K562 (cell line): Measurements from ENCODE around the gene TFEB. TPM values are rescaled to one million over a fixed set of nuclear protein-coding genes. Genes with fewer than 3 reads are reported as not detected.

Experiments used
- ATAC-seq: fragments of 200-7000 bp; cut with Tn5 transposase; 3 replicates; pipeline ENCODE4 v1.9.1; 2020; ENCODE audit warnings: moderate library complexity
- BruUV-seq: library from RNA; stranded (reverse); fragments of 400-500 nt; replicated peaks from 2 replicates; lab custom pipeline; 2021; lab: Mats Ljungman, UMichigan
- CTCF ChIA-PET: fragments of 300-600 bp; formaldehyde crosslinking; extraction: SDS; loops from one replicate; lab custom pipeline; 2021; ENCODE audit warnings: low intra/inter-chr PET ratio; lab: Yijun Ruan, JAX
- POLR2A ChIA-PET: fragments of 300-600, 350-650 bp; sonication (Branson Sonifier 250); formaldehyde crosslinking; extraction: SDS; loops from one replicate; lab custom pipeline; 2021; ENCODE audit warnings: antibody characterized with exemption, inconsistent platforms; lab: Yijun Ruan, JAX
- DNase-seq, 4 experiments: peaks; one replicate each; pipeline versions ENCODE4 v3.0.0 to v3.0.0-alpha.2; 2011 to 2018; ENCODE audit warnings: low spot score in 3 of 4, mixed read lengths in 3 of 4; ENCODE audit errors: extremely low read depth in 1 of 4
- FAIRE-seq: peaks from 2 replicates; lab custom pipeline; 2011; peaks lifted over from hg19 to GRCh38; lab: Jason Lieb, UNC
- H2AFZ ChIP-seq: 2 replicates; pipeline ENCODE4 v1.6.0; 2011; ENCODE audit warnings: low read depth, low read length, control low read depth, inconsistent platforms
- H3K27ac ChIP-seq: fragments of 200-600 bp; 3 replicates; pipeline ENCODE4 v1.8.0; 2011; ENCODE audit warnings: low read depth, mild to moderate bottlenecking, control low read depth, inconsistent platforms, low read length, moderate library complexity, mixed read lengths; ENCODE audit errors: extremely low read depth
- H3K27me3 ChIP-seq, 2 experiments: fragments of 300-600 bp in 1 of 2; 2 replicates in 1 of 2; 3 replicates in 1 of 2; pipeline versions ENCODE4 v1.6.0 to v1.8.0; 2011; ENCODE audit warnings: inconsistent platforms in 2 of 2, low read length in 2 of 2, mild to moderate bottlenecking in 1 of 2, mixed read lengths in 1 of 2, moderate library complexity in 1 of 2; ENCODE audit not compliant: control insufficient read depth in 2 of 2, insufficient read depth in 2 of 2
- H3K36me3 ChIP-seq: fragments of 300-600 bp; 3 replicates; pipeline ENCODE4 v1.8.0; 2011; ENCODE audit warnings: mild to moderate bottlenecking, low read length, inconsistent platforms; ENCODE audit not compliant: control insufficient read depth, insufficient read depth
- H3K4me1 ChIP-seq, 2 experiments: fragments of 200-600 bp in 1 of 2; replicated peaks in 1 of 2; 2 replicates in 1 of 2; 3 replicates in 1 of 2; pipeline versions ENCODE4 v1.5.1 to v1.8.0; 2011; ENCODE audit warnings: inconsistent platforms in 2 of 2, low read length in 2 of 2, mild to moderate bottlenecking in 1 of 2, mixed read lengths in 1 of 2, moderate library complexity in 1 of 2; ENCODE audit not compliant: control insufficient read depth in 2 of 2, insufficient read depth in 2 of 2
- H3K4me2 ChIP-seq: 2 replicates; pipeline ENCODE4 v1.6.1; 2011; ENCODE audit warnings: low read length, control low read depth, inconsistent platforms, mixed read lengths; ENCODE audit not compliant: insufficient read depth
- H3K4me3 ChIP-seq: fragments of 200-600 bp; sonication (generic), shearing (Covaris generic); 2 replicates; pipeline ENCODE4 v1.5.1; 2016; ENCODE audit warnings: control low read depth, inconsistent platforms
- H3K79me2 ChIP-seq: fragments of 200-600 bp; 3 replicates; pipeline ENCODE4 v1.8.0; 2011; ENCODE audit warnings: low read length, inconsistent platforms; ENCODE audit not compliant: control insufficient read depth, insufficient read depth
- H3K9ac ChIP-seq, 2 experiments: 2 replicates each; pipeline versions ENCODE4 v1.6.0 to v1.6.1; 2011; ENCODE audit warnings: low read depth in 2 of 2, low read length in 2 of 2, control low read depth in 1 of 2, inconsistent platforms in 1 of 2, mild to moderate bottlenecking in 1 of 2, mixed read lengths in 1 of 2; ENCODE audit not compliant: insufficient read depth in 1 of 2
- H3K9me1 ChIP-seq: one replicate; pipeline ENCODE4 v1.6.0; 2011; ENCODE audit warnings: inconsistent platforms, mild to moderate bottlenecking, low read length, moderate library complexity; ENCODE audit not compliant: control insufficient read depth, insufficient read depth
- H3K9me3 ChIP-seq: replicated peaks from 2 replicates; pipeline ENCODE4 v1.5.1; 2011; ENCODE audit warnings: low read depth, low read length, inconsistent platforms; ENCODE audit not compliant: control insufficient read depth, insufficient read depth
- H4K20me1 ChIP-seq: replicated peaks from 2 replicates; pipeline ENCODE4 v1.6.1; 2011; ENCODE audit warnings: low read length, inconsistent platforms, mixed read lengths; ENCODE audit not compliant: control insufficient read depth, insufficient read depth
- CBX3 ChIP-seq, 2 experiments: IDR thresholded peaks; 1 replicate in 1 of 2; 2 replicates in 1 of 2; pipeline ENCODE4 v1.6.1; 2012; ENCODE audit warnings: inconsistent platforms in 2 of 2, low read length in 2 of 2, borderline replicate concordance in 1 of 2, control low read depth in 1 of 2
- JUNB ChIP-seq: fragments of 450-650 bp; formaldehyde crosslinking; conservative IDR thresholded peaks from 2 replicates; pipeline ENCODE4 v1.4.0; 2020; ENCODE audit warnings: mild to moderate bottlenecking
- MIER1 ChIP-seq: fragments of 450-650 bp; IDR thresholded peaks from 2 replicates; pipeline ENCODE4 v1.6.1; 2016; ENCODE audit warnings: antibody characterized with exemption, mild to moderate bottlenecking, low read depth
- PATZ1 ChIP-seq: fragments of 250-450 bp; sonication (Bioruptor Pico); IDR thresholded peaks from 2 replicates; pipeline ENCODE4 v1.5.0; 2020; ENCODE audit warnings: mild to moderate bottlenecking, borderline replicate concordance
- RBM17 ChIP-seq: fragments of 200-400 bp; formaldehyde crosslinking; IDR thresholded peaks from 2 replicates; pipeline ENCODE4 v1.6.1; 2017; ENCODE audit warnings: low read depth, mild to moderate bottlenecking, low read length, borderline replicate concordance
- SAFB ChIP-seq: fragments of 200-400 bp; formaldehyde crosslinking; IDR thresholded peaks from 2 replicates; pipeline ENCODE4 v1.6.1; 2017; ENCODE audit warnings: low read depth, low read length, borderline replicate concordance
- SMC3 ChIP-seq: conservative IDR thresholded peaks from 2 replicates; pipeline ENCODE4 v1.6.1; 2011; ENCODE audit warnings: low read depth, low read length, improper control_type of control experiment; ENCODE audit not compliant: insufficient read depth
- STAT5A ChIP-seq: IDR thresholded peaks from 2 replicates; pipeline ENCODE4 v1.6.1; 2012; ENCODE audit warnings: low read length, inconsistent platforms, borderline replicate concordance
- TAF9B ChIP-seq: fragments of 450-650 bp; IDR thresholded peaks from 2 replicates; pipeline ENCODE4 v1.6.1; 2018; ENCODE audit warnings: mild to moderate bottlenecking; ENCODE audit not compliant: partially characterized antibody
- TBP ChIP-seq: optimal IDR thresholded peaks from 2 replicates; pipeline ENCODE3; 2011; ENCODE audit warnings: low read depth, low read length, improper control_type of control experiment
- TRIM28 ChIP-seq: fragments of 450-650 bp; IDR thresholded peaks from 2 replicates; pipeline ENCODE4 v1.6.1; 2017
- ZNF24 ChIP-seq: fragments of 450-650 bp; IDR thresholded peaks from 2 replicates; pipeline ENCODE4 v1.6.1; 2016
- ZNF408 ChIP-seq: fragments of 250-450 bp; sonication (Bioruptor Pico); IDR thresholded peaks from 2 replicates; pipeline ENCODE4 v1.4.0; 2020; ENCODE audit warnings: low read depth, mild to moderate bottlenecking, moderate library complexity
- ZNF584 ChIP-seq: fragments of 200-800 bp; sonication (Bioruptor generic); IDR thresholded peaks from 2 replicates; pipeline ENCODE4 v1.6.1; 2016; ENCODE audit warnings: low read depth, mild to moderate bottlenecking, missing genetic modification characterization, missing compliant biosample characterization
- ZNF639 ChIP-seq, 2 experiments: fragments of 200-800 bp in 1 of 2; sonication (Bioruptor generic) in 1 of 2; sonication (generic) in 1 of 2; formaldehyde crosslinking in 1 of 2; IDR thresholded peaks in 1 of 2; conservative IDR thresholded peaks in 1 of 2; 2 replicates each; pipeline versions ENCODE4 v1.5.0 to v1.6.1; 2016 to 2020; ENCODE audit warnings: missing compliant biosample characterization in 1 of 2, missing genetic modification characterization in 1 of 2, missing genetic modification reagents in 1 of 2
- ZNF717 ChIP-seq: fragments of 250-450 bp; sonication (Bioruptor Pico); IDR thresholded peaks from 2 replicates; pipeline ENCODE4 v1.5.0; 2021
- WGBS: fragments of 100-300 bp; shearing (Covaris generic); methylation state at CpG from one replicate; pipeline ENCODE4 v1.1.6; 2016; ENCODE audit warnings: low coverage, mixed read lengths; ENCODE audit not compliant: insufficient coverage; ENCODE audit errors: missing lambda C conversion rate; 5-methylcytosine and 5-hydroxymethylcytosine counted together
- in situ Hi-C: fragments of 300-500 bp; cut with MboI; formaldehyde crosslinking; loops from 4 replicates; pipeline ENCODE4 v1.15.0; 2018; ENCODE audit warnings: inconsistent platforms, mixed read lengths
- intact Hi-C: fragments of 100-400 bp; cut with micrococcal nuclease; formaldehyde crosslinking; loops from 2 replicates; pipeline ENCODE4 v1.14.2; 2022
- polyA plus RNA-seq, 8 experiments: library from polyadenylated mRNA; depleted of rRNA in 4 of 8; stranded (reverse) in 5 of 8; unstranded in 3 of 8; fragments of >200 nt; fragmentation: Nextera tagmentation in 2 of 8; fragmentation: Illumina TruSeq in 1 of 8; extraction: Ambion mirVana in 2 of 8; extraction: Trizol in 1 of 8; gene quantifications; 2 replicates each; pipeline versions ENCODE4 v1.2.1 to v1.2.3, GENCODE V29; 2011 to 2014; ENCODE audit warnings: inconsistent platforms in 1 of 8, missing spikeins in 1 of 8
- total RNA-seq, 7 experiments: library from RNA; depleted of rRNA in 6 of 7; stranded (reverse); fragments of >200 nt in 6 of 7; fragmentation: Illumina TruSeq in 2 of 7; extraction: Trizol in 2 of 7; gene quantifications; 2 replicates each; pipeline versions ENCODE4 v1.2.1 to v1.2.3, GENCODE V29; 2011 to 2021; ENCODE audit warnings: low replicate concordance in 1 of 7
- TF ChIP-seq, protein P1 (sequence below): fragments of 450-650 bp; IDR thresholded peaks from 2 replicates; pipeline ENCODE4 v1.6.1; 2017; ENCODE audit warnings: mild to moderate bottlenecking, moderate library complexity

Gene TFEB
- total and polyA plus RNA-seq, 9 of the 15 experiments (the other 6 are each of a cell fraction or from before 2014, with no cell fraction given), result 0.04 to 4.7 (median 2.0) TPM

DNA sequence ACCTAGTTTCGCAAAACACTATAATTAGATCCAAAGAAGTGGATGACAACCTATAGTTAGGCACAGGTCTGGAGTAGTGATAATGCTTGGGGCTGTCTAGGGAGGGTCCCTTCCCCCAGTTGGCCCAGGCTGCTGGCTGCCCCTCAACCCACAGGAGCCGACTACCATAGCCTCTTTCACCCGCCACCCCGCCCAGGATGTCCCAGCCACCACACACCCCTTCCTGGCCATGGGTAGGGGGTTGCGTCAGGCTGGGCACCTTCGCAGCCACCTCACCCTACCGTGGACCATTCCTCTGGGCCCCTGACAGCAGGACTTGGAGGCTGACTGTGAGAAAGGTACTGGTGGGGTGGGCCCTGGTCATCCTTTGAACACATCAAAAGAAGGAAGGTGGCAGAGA lies 8.5 kb downstream of the TFEB start:
- in situ Hi-C loops, result no loop called here
- TF ChIP-seq CBX3 (IDR thresholded peaks at IDR 0.05; ENCODE audit: borderline replicate concordance in 1 of 2, low read length in 2 of 2), result no peak
- no peak for TF ChIP-seq ZNF639 (CRISPR knock-in tag; conservative IDR thresholded peaks at IDR 0.05 in 1 of 2, IDR thresholded peaks at IDR 0.05 in 1 of 2)
- no peak for TF ChIP-seq STAT5A
- TF ChIP-seq TRIM28, result no peak
- TF ChIP-seq SAFB, result no peak
- no peak for TF ChIP-seq TBP
- no peak for TF ChIP-seq ZNF24
- TF ChIP-seq, protein P1, sequence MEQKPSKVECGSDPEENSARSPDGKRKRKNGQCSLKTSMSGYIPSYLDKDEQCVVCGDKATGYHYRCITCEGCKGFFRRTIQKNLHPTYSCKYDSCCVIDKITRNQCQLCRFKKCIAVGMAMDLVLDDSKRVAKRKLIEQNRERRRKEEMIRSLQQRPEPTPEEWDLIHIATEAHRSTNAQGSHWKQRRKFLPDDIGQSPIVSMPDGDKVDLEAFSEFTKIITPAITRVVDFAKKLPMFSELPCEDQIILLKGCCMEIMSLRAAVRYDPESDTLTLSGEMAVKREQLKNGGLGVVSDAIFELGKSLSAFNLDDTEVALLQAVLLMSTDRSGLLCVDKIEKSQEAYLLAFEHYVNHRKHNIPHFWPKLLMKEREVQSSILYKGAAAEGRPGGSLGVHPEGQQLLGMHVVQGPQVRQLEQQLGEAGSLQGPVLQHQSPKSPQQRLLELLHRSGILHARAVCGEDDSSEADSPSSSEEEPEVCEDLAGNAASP, result no peak
- TF ChIP-seq ZNF717 (CRISPR knock-in tag), result no peak
- no peak for TF ChIP-seq ZNF584 (CRISPR knock-in tag)
- no peak for TF ChIP-seq ZNF408 (CRISPR knock-in tag)
- no peak for TF ChIP-seq RBM17
- TF ChIP-seq TAF9B, result no peak
- TF ChIP-seq JUNB (CRISPR knock-in tag), result no peak
- TF ChIP-seq MIER1, result no peak
- TF ChIP-seq SMC3, result no peak
- TF ChIP-seq PATZ1 (CRISPR knock-in tag), result no peak
- CTCF ChIA-PET, result no interaction called here
- Histone ChIP-seq H3K4me1 (peaks cover 16 to 26% of the 10 kb centered on the region in 2 experiments), H2AFZ (no peak overlapping the region), H3K36me3 (no peaks in the 10 kb centered on the region), H3K4me2 (no peak overlapping the region), H3K9me1 (no peaks in the 10 kb centered on the region), H4K20me1 (peaks cover 15% of the 10 kb centered on the region; the same call in 1 of the 2 replicates), H3K9ac (no peak overlapping the region), H3K27ac (no peak overlapping the region), H3K9me3 (no peaks in the 10 kb centered on the region), H3K79me2 (no peaks in the 10 kb centered on the region), H3K4me3 (no peak overlapping the region), H3K27me3 (peaks cover 0 to 27% of the 10 kb centered on the region in 2 experiments; a peak in 2 of 5 replicates)
- intact Hi-C loops, result no loop called here
- POLR2A ChIA-PET, result no interaction called here
- no peak for FAIRE-seq
- 38% methylated on average over 7 of the region's 7 CpGs for WGBS
- ATAC-seq, result no peak
- no peak for DNase-seq
- no TSS peak for BruUV-seq
